H1 (cell line): ENCODE measurements around the gene NFATC1. TPM values are rescaled to one million over a fixed set of nuclear protein-coding genes. Genes with fewer than 3 reads are reported as not detected.

Experiments
- CTCF ChIA-PET: fragments of 300-600 bp; sonication (Branson Sonifier 250); formaldehyde crosslinking; loops from one replicate; lab custom pipeline; 2021; ENCODE audit not compliant: partially characterized antibody; lab: Charles Lee
- POLR2A ChIA-PET: fragments of 300-600 bp; sonication (Branson Sonifier 250); formaldehyde crosslinking; loops from one replicate; lab custom pipeline; 2021; ENCODE audit warnings: inconsistent platforms; ENCODE audit not compliant: partially characterized antibody; lab: Charles Lee
- DNase-seq, 2 experiments: peaks; one replicate each; pipeline versions ENCODE4 v3.0.0 to v3.0.0-alpha.2; 2010 to 2022; ENCODE audit warnings: low spot score in 2 of 2, low read depth in 1 of 2, mixed read lengths in 1 of 2
- FAIRE-seq: peaks from 2 replicates; lab custom pipeline; 2011; peaks lifted over from hg19 to GRCh38; lab: Jason Lieb, UNC
- H2AFZ ChIP-seq: 2 replicates; pipeline ENCODE4 v1.8.1; 2012; ENCODE audit warnings: low read length, inconsistent platforms
- H2AK5ac ChIP-seq: 2 replicates; pipeline ENCODE4 v1.6.1; 2013; ENCODE audit warnings: low read depth, low read length
- H2BK120ac ChIP-seq: replicated peaks from 2 replicates; pipeline ENCODE3; 2013; ENCODE audit warnings: low read depth, low read length, inconsistent platforms
- H2BK12ac ChIP-seq: 2 replicates; pipeline ENCODE4 v1.6.1; 2013; ENCODE audit warnings: low read depth, low read length
- H2BK15ac ChIP-seq: 2 replicates; pipeline ENCODE4 v1.6.1; 2013; ENCODE audit warnings: low read length
- H2BK20ac ChIP-seq: 2 replicates; pipeline ENCODE4 v1.6.1; 2013; ENCODE audit warnings: low read length
- H2BK5ac ChIP-seq: 2 replicates; pipeline ENCODE4 v1.6.1; 2013; ENCODE audit warnings: low read depth, low read length
- H3K14ac ChIP-seq: 2 replicates; pipeline ENCODE4 v1.6.1; 2013; ENCODE audit warnings: inconsistent platforms; ENCODE audit not compliant: insufficient read length
- H3K18ac ChIP-seq: 2 replicates; pipeline ENCODE4 v1.6.1; 2013; ENCODE audit warnings: low read length; ENCODE audit errors: extremely low read depth
- H3K23ac ChIP-seq: 2 replicates; pipeline ENCODE4 v1.6.1; 2013; ENCODE audit warnings: inconsistent platforms; ENCODE audit not compliant: insufficient read length
- H3K23me2 ChIP-seq: 2 replicates; pipeline ENCODE4 v1.6.1; 2013; ENCODE audit warnings: low read depth, low read length
- H3K27ac ChIP-seq: 2 replicates; pipeline ENCODE4 v1.6.1; 2011; ENCODE audit warnings: low read depth, low read length, inconsistent platforms
- H3K27me3 ChIP-seq, 4 experiments: replicated peaks in 1 of 4; 1 replicate in 1 of 4; 2 replicates in 3 of 4; pipeline versions ENCODE4 v1.6.1 to v1.8.1; 2011 to 2013; ENCODE audit warnings: low read length in 3 of 4, mild to moderate bottlenecking in 3 of 4, inconsistent platforms in 2 of 4, mixed read lengths in 2 of 4, moderate library complexity in 1 of 4; ENCODE audit not compliant: control insufficient read depth in 3 of 4, insufficient read depth in 3 of 4; ENCODE audit errors: extremely low read depth in 1 of 4
- H3K36me3 ChIP-seq, 4 experiments: 2 replicates each; pipeline versions ENCODE4 v1.6.1 to v1.8.1; 2011 to 2013; ENCODE audit warnings: mild to moderate bottlenecking in 4 of 4, low read length in 3 of 4, moderate library complexity in 2 of 4, control low read depth in 1 of 4, inconsistent platforms in 1 of 4; ENCODE audit not compliant: insufficient read depth in 4 of 4, control insufficient read depth in 2 of 4
- H3K4ac ChIP-seq: replicated peaks from 2 replicates; pipeline ENCODE3; 2013; ENCODE audit warnings: low read length, low read depth, mixed read lengths, inconsistent platforms; ENCODE audit not compliant: insufficient read length
- H3K4me1 ChIP-seq, 4 experiments: replicated peaks in 1 of 4; 1 replicate in 1 of 4; 2 replicates in 3 of 4; pipeline versions ENCODE4 v1.6.1 to v1.8.1; 2011 to 2013; ENCODE audit warnings: low read length in 3 of 4, inconsistent platforms in 2 of 4, mixed read lengths in 1 of 4; ENCODE audit not compliant: insufficient read depth in 4 of 4, control insufficient read depth in 3 of 4
- H3K4me2 ChIP-seq, 2 experiments: 2 replicates each; pipeline versions ENCODE4 v1.6.1 to v1.8.1; 2011 to 2013; ENCODE audit warnings: low read depth in 2 of 2, low read length in 2 of 2, control low read depth in 1 of 2, inconsistent platforms in 1 of 2, mild to moderate bottlenecking in 1 of 2; ENCODE audit not compliant: insufficient read depth in 1 of 2
- H3K4me3 ChIP-seq, 4 experiments: fragments of 200-600, 300-600 bp in 1 of 4; sonication (generic), shearing (Covaris generic), sonication (Bioruptor Twin) in 1 of 4; 2 replicates each; pipeline versions ENCODE4 v1.5.1 to v1.8.1; 2011 to 2016; ENCODE audit warnings: low read length in 4 of 4, low read depth in 3 of 4, control low read depth in 2 of 4, inconsistent platforms in 2 of 4, mild to moderate bottlenecking in 2 of 4, mixed read lengths in 1 of 4, moderate library complexity in 1 of 4; ENCODE audit not compliant: insufficient read depth in 2 of 4; ENCODE audit errors: extremely low read depth in 1 of 4
- H3K56ac ChIP-seq: replicated peaks from 2 replicates; pipeline ENCODE3; 2013; ENCODE audit warnings: low read depth, mild to moderate bottlenecking, mixed read lengths, low read length, inconsistent platforms; ENCODE audit not compliant: insufficient read length
- H3K79me1 ChIP-seq: 2 replicates; pipeline ENCODE4 v1.6.1; 2013; ENCODE audit warnings: low read depth, low read length, control low read depth
- H3K79me2 ChIP-seq, 2 experiments: 2 replicates each; pipeline versions ENCODE4 v1.6.1 to v1.8.1; 2012 to 2013; ENCODE audit warnings: low read length in 2 of 2, mild to moderate bottlenecking in 2 of 2, inconsistent platforms in 1 of 2; ENCODE audit not compliant: insufficient read depth in 2 of 2, control insufficient read depth in 1 of 2
- H3K9ac ChIP-seq, 4 experiments: replicated peaks in 1 of 4; 1 replicate in 1 of 4; 2 replicates in 3 of 4; pipeline versions ENCODE4 v1.6.1 to v1.8.1; 2011 to 2013; ENCODE audit warnings: low read depth in 3 of 4, low read length in 3 of 4, control low read depth in 2 of 4, mild to moderate bottlenecking in 2 of 4, moderate library complexity in 2 of 4, inconsistent platforms in 1 of 4; ENCODE audit errors: extremely low read depth in 1 of 4
- H3K9me3 ChIP-seq, 2 experiments: 2 replicates each; pipeline versions ENCODE4 v1.6.1 to v1.8.1; 2012 to 2013; ENCODE audit warnings: mild to moderate bottlenecking in 2 of 2, moderate library complexity in 2 of 2, control low read depth in 1 of 2, inconsistent platforms in 1 of 2, low read depth in 1 of 2, low read length in 1 of 2, mixed read lengths in 1 of 2; ENCODE audit not compliant: insufficient read depth in 2 of 2
- H4K20me1 ChIP-seq, 2 experiments: replicated peaks in 1 of 2; 2 replicates each; pipeline versions ENCODE3 to v1.8.1; 2011 to 2013; ENCODE audit warnings: inconsistent platforms in 2 of 2, low read length in 2 of 2, mild to moderate bottlenecking in 1 of 2; ENCODE audit not compliant: insufficient read depth in 2 of 2, control insufficient read depth in 1 of 2
- H4K5ac ChIP-seq: 2 replicates; pipeline ENCODE4 v1.6.1; 2013; ENCODE audit warnings: low read length, low read depth, mixed read lengths, inconsistent platforms; ENCODE audit not compliant: insufficient read length
- H4K8ac ChIP-seq: 2 replicates; pipeline ENCODE4 v1.8.0; 2013; ENCODE audit warnings: mild to moderate bottlenecking, moderate library complexity, low read length, inconsistent platforms; ENCODE audit not compliant: insufficient read depth; ENCODE audit errors: extremely low read depth
- H4K91ac ChIP-seq: replicated peaks from 2 replicates; pipeline ENCODE3; 2013; ENCODE audit warnings: low read length, mixed read lengths, inconsistent platforms; ENCODE audit not compliant: insufficient read length
- CBX5 ChIP-seq: fragments of 300-800, 300-1000 bp; sonication (generic); IDR thresholded peaks from 2 replicates; pipeline ENCODE4 v1.7.1; 2016; ENCODE audit warnings: antibody characterized with exemption, low read length, low read depth
- CHD1 ChIP-seq: IDR thresholded peaks from 2 replicates; pipeline ENCODE4 v1.6.1; 2012; ENCODE audit warnings: low read depth, low read length, improper control_type of control experiment
- SUZ12 ChIP-seq: fragments of 200-600 bp; sonication (generic); IDR thresholded peaks from 2 replicates; pipeline ENCODE4 v1.6.1; 2012; ENCODE audit warnings: mild to moderate bottlenecking, inconsistent platforms, low read length, moderate library complexity, mixed read lengths
- YY1 ChIP-seq: IDR thresholded peaks from 2 replicates; pipeline ENCODE4 v1.6.1; 2011; ENCODE audit warnings: low read depth, mild to moderate bottlenecking, low read length
- WGBS, 2 experiments: shearing (Covaris generic) in 1 of 2; methylation state at CpG; one replicate each; pipeline versions ENCODE4 v1.1.6 to v1.1.7; 2013 to 2015; ENCODE audit warnings: low lambda C conversion rate in 2 of 2, mixed read lengths in 2 of 2, inconsistent platforms in 1 of 2, low coverage in 1 of 2, missing lambda C conversion rate in 1 of 2; ENCODE audit not compliant: insufficient replicate concordance in 2 of 2, insufficient coverage in 1 of 2, insufficient read length in 1 of 2; ENCODE audit errors: extremely low coverage in 1 of 2, missing lambda C conversion rate in 1 of 2; 5-methylcytosine and 5-hydroxymethylcytosine counted together
- polyA plus RNA-seq, 7 experiments: library from polyadenylated mRNA; depleted of rRNA in 3 of 7; stranded (reverse) in 5 of 7; unstranded in 2 of 7; fragments of >200 nt in 5 of 7; fragments of 200-250 nt in 2 of 7; gene quantifications; 1 replicate in 5 of 7; 2 replicates in 1 of 7; 4 replicates in 1 of 7; pipeline versions ENCODE4 v1.2.1 to v1.2.3, GENCODE V29; 2011 to 2013; ENCODE audit warnings: missing spikeins in 2 of 7, mixed read lengths in 2 of 7
- total RNA-seq: library from RNA; stranded (reverse); fragmentation: NEBNext Ultra II Directional; extraction: Animal tissue kit (Norgen Biotek cat#: 25700); gene quantifications from 2 replicates; pipeline ENCODE4 v1.2.1, GENCODE V29; 2021
- TF ChIP-seq, protein P1 (sequence below): IDR thresholded peaks from 2 replicates; pipeline ENCODE4 v1.6.1; 2012; ENCODE audit warnings: inconsistent platforms

The NFATC1 gene
- total and polyA plus RNA-seq, 2 of the 8 experiments (the other 6 are each of a cell fraction or from before 2014, with no cell fraction given): 2.0 to 6.6 TPM

DNA sequence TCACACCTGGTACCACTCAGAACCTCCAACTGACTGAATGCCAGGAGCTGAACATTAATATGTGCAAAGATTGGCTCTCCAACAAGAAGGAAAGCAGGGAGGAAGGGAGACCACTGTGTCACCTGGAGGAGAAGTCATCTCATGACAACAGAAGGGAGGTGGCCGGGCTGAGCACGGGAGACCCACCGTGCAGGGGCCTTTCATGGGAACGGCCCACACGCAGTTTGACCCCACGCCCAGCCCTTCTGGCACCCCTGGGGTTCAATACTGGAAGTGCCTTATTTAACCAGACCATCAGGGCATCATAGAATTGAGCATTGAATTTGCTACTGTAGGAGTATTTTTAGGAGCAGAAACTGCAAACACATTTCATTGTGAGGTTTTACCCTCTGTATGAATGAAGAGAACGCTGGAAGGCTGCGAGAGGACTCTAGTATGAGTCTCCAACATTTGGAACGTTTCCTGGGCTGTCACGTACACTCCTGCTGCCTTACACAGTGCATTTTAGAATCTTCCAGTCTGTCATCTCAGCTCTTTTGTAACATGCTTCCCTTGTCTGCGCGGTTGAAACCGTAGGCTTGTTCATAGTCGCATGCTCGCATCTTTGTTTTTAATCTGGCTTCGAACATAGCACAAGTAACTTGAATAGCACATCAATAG is 132.1 kb downstream of the NFATC1 start:
- Histone ChIP-seq H2BK120ac (no peak overlapping the region), H3K4ac (no peak overlapping the region), H2BK5ac (no peak overlapping the region), H3K18ac (no peak overlapping the region), H3K79me2 (no peaks in the 10 kb centered on the region), H3K4me2 (no peak overlapping the region), H2AFZ (no peak overlapping the region), H3K4me1 (peaks cover 0 to 12% (median 5%) of the 10 kb centered on the region in 4 experiments; a peak in 5 of 7 replicates), H4K91ac (no peak overlapping the region), H2BK12ac (no peak overlapping the region), H3K23ac (no peak overlapping the region), H2BK20ac (no peak overlapping the region), H2BK15ac (no peak overlapping the region), H4K20me1 (no peaks in the 10 kb centered on the region), H3K9ac (no peak overlapping the region), H3K27me3 (peaks cover 0 to 2% (median 0%) of the 10 kb centered on the region in 4 experiments; a peak in 3 of 7 replicates), H3K9me3 (no peaks in the 10 kb centered on the region), H3K14ac (no peak overlapping the region), H2AK5ac (no peak overlapping the region), H3K23me2 (no peaks in the 10 kb centered on the region), H3K79me1 (no peaks in the 10 kb centered on the region; the same call in 1 of the 2 replicates), H4K8ac (no peak overlapping the region), H3K36me3 (no peaks in the 10 kb centered on the region), H3K56ac (no peak overlapping the region), H4K5ac (no peak overlapping the region), H3K4me3 (no peak overlapping the region), H3K27ac (no peak overlapping the region)
- FAIRE-seq (no peak), DNase-seq (no peak)
- CTCF ChIA-PET: interaction anchor here (0.9 to 7.1 kb wide), 15 partner anchors 11 to 146 kb away, joined by 3 to 124 read pairs (median 4); partner anchors contain the start of gene NFATC1
- 95% methylated on average over 16 of the region's 16 CpGs; no CpG with 5 or more reads in 1 of the 2 experiments for WGBS, 2 experiments
- POLR2A ChIA-PET: no interaction called here
- TF ChIP-seq YY1: no peak
- no peak for TF ChIP-seq SUZ12
- TF ChIP-seq CBX5: no peak
- TF ChIP-seq, protein P1, sequence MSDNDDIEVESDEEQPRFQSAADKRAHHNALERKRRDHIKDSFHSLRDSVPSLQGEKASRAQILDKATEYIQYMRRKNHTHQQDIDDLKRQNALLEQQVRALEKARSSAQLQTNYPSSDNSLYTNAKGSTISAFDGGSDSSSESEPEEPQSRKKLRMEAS: no peak
- TF ChIP-seq CHD1: no peak
